Head of caudate nucleus (tissue), 42 donors: Measurements from ENCODE around the gene CDC42.

Experiments used
- DNase-seq, 42 donors: peaks; one replicate each; pipeline versions ENCODE4 v3.0.0 to v3.0.0-alpha.2; 2020 to 2021; ENCODE audit warnings: mixed read lengths in 7 of 42
- intact Hi-C: fragments of 100-400 bp; cut with DNase I; formaldehyde crosslinking; loops from one replicate; pipeline ENCODE4 v1.15.0; 2022

Gene CDC42

DNA sequence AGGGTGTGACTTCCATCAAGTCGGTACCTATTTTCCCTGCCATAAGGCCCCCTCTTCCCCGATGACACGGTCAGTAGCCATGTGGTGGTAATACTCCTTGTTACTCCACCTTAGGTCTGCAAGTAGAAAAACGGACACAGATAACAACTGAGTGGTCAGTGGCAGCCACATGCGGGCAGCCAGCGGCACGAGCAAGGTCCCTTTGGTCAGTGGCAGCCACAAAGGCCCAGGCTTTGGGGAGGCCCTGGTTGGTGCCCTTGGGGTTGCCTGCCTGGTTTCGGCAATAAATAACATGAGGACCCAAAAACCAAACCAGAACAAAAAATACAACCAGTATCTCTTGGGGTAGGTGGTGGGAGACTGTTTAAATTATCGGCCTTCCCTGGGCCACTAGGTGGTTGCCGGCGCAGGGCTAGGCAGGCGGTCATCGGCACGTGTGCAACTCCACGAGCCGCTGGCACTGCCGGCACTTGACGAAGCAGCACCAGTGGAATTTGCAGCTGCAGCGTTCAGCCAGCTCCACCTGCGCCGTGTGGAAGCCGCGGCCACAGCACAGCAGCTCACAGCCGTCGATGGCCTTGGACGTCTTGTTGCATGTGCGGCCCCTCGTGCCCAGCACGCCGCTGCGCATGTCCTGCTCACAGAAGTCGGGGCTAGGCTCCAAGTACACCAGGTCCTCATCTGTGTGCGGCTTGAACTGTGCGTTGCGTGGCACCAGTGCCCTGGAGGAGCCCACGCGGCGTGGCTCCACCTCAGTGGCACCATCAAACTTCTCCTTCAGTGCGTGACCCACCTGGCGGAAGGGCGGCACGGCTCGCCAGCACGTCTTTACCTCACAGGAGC lies 67.3 kb downstream of the CDC42 start:
- intact Hi-C loops: loop anchor here (10.0 kb wide), 1 partner anchor 295 kb away; no protein-coding TSS in a partner anchor
- DNase-seq: peak in 2 of 42 donors; percentile 10 to 27

- DNase-seq: no peak
- intact Hi-C loops: no loop called here
Measured at GRCh38 chr1:22120469-22120790, 67.9 kb downstream of the CDC42 start.

GRCh38 chr1:22121421-22121911 lies 69.0 kb downstream of the CDC42 start:
- peak in 2 of 42 donors; percentile 32 to 46 for DNase-seq
- intact Hi-C loops: no loop called here

GRCh38 chr1:22122273-22123070 lies 70.0 kb downstream of the CDC42 start:
- peak in 39 of 42 donors; percentile 34 to 88 (median 66) for DNase-seq
- intact Hi-C loops: no loop called here

GRCh38 chr1:22123071-22123390 lies 70.5 kb downstream of the CDC42 start:
- DNase-seq: peak in 2 of 42 donors; percentile 18 to 26

DNA sequence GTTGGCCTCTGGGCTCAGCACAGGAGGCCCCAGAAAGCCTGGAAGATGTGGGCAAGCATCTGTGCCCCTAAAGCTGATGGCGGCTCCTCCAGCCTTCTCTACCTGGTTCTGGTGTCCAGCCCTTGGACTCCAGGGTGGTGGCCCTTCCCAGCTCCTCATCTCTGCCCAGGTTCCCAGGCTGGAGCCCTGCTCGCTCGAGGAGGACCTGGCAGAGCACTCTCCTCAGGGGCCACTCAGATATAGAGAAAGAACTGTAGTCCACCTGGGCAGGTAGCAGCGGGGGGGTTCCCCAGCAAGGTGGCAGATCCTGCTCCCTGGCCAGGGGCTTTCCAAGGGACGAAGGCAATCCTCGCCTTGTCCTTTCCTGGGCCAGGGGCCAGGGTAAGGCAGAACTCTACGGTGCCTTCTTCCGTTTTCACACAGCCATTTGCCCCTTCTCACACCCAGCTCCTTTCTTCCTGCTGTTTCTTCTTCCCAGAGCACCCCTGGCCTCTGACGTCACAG lies 71.4 kb downstream of the CDC42 start:
- intact Hi-C loops: no loop called here
- peak in 2 of 42 donors; percentile 10 to 14 for DNase-seq

More at GRCh38 chr1:22123071-22123390, 70.5 kb downstream of the CDC42 start:
- intact Hi-C loops: no loop called here

GRCh38 chr1:22124592-22125229 lies 72.2 kb downstream of the CDC42 start:
- DNase-seq: no peak
- intact Hi-C loops: no loop called here

- intact Hi-C loops: no loop called here
- no peak for DNase-seq
Measured at GRCh38 chr1:22126531-22126930, 74.0 kb downstream of the CDC42 start.

DNA sequence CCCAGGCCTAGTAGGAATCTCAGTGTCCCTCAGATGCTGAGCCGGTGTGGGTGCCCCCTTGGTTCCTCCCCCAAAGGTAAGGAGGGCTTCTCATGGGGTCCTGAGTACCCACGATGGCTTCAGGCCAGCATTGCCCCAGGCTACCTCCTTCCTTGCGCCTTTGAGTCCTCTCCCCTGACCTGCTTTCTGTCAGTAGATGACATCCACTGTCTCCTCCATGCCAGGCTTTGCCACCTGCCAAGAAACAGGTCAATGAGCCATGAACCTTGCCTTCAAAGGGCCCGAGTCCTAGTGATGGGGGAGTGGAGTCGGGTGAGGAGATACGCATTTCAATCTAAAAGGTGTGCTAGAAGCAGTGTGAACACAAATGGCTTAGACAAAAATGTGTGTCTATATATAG lies 74.7 kb downstream of the CDC42 start:
- intact Hi-C loops: no loop called here
- no peak for DNase-seq

GRCh38 chr1:22127731-22128130 lies 75.2 kb downstream of the CDC42 start:
- no peak for DNase-seq
- intact Hi-C loops: no loop called here

DNA sequence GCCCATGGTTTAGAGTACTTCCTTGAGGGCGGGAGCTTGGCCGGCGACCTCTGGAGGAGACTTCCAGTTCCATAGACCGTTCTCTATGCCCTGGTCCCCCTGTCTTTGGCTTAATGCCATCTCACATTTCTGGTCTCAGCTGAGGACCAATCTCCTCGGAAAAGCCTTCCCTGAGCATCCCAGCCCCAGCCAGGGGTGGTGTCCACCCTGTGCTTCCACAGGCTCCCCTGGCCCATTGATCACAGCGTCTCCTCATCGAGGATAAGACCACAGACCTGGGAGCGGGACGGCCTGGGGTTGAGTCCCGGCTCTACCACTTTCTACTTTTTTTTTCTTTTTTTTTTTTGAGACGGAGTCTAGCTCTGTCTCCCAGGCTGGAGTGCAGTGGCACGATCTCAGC lies 75.9 kb downstream of the CDC42 start:
- intact Hi-C loops: no loop called here
- no peak for DNase-seq

DNA sequence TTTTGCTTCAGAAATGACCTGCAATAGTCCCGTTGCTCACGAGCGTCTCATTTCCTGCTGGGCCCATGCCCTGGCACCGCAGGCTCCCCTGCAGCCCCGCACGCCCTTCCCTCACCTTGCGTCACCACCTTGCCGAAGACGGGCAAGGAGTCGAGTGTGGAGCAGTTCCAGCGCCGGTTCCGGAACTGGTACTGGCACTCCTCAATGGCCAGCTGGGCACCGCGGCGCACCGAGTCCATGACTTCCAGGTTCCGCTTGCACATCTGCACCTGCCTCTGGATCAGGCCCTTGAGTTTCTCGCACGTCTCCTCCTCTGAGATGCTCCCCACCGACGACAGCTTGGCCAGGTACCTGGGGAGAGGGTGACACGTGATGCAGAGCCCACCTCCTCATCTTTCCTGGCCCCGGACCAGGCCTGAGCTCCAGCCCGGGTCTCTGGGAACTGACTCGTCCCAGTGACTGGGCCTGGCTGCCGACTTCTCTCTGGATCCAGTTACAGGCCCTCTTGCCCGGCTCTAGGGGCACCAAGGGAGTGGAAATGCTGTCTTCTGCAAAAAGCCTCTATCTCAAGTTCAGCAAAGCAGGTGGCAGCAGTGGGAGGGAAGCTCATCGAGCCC lies 77.1 kb downstream of the CDC42 start:
- DNase-seq: no peak
- intact Hi-C loops: no loop called here

GRCh38 chr1:22131062-22131461 lies 78.6 kb downstream of the CDC42 start:
- intact Hi-C loops: no loop called here
- DNase-seq: peak in 6 of 42 donors; percentile 22 to 72 (median 53)

DNA sequence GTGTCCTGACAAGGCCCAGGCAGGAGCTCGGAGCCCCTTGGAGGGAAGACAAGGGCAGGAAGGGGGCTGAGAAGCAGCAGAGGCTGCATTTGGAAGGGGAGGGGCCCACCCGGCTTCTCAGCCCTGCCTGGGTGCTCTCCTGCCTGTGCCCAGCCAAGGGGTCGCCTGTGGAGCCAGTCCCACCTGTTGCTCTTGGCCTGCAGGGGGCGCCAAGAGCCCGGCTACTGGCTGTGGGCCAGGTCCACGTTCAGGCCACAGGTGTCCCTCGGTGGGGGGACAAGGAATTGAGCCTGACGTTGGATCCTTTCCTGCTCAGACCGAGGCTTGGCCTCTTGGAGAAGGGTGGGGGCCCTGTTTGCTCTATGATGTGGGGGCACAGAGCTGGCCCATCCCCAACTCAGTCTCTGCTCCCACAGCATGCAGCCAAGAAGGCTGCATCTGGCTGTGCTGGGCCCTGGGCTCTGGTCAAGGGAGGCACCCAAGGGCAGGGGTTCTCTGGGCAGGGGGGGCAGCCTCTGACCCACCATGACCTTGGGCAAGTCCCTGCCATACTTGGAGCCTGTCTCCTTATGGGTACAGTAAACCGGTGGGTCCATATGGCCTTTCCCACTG lies 79.5 kb downstream of the CDC42 start:
- intact Hi-C loops: no loop called here
- peak in 7 of 42 donors; percentile 24 to 54 (median 44) for DNase-seq

DNA sequence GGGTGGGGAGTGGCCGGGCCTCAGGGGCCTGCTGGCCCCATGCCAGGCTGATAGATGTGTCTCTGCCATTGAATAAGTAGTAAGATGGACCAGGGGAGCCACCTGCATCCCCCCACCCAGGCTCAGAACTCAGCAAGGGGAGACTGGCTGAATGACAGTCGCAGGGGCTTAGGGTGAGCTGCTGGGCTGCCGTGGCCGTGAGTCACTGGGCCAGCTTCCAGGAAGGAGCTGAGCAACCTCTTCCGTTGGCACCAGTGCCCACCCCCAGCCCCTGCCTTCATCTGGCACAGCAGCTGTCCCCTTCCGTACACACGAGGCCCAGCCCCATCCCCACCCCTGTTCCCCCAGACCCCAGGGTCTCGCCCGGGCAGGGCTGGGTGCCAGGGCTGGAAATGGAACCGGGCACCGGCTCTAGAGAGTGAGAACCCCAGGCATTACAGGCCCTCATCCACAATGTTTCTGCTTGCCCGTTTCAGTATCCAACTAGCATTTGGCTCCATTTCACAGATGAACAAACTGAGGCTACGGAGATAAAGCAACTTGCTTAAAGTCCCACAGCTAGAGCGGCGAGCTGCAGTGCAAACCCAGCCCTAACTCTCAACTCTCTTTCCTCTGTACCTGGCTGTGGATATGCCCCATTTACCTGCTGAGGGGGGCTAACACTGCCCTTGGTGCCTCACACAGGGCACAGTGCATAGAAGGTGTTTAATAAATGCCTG lies 80.2 kb downstream of the CDC42 start:
- no peak for DNase-seq
- intact Hi-C loops: no loop called here

DNA sequence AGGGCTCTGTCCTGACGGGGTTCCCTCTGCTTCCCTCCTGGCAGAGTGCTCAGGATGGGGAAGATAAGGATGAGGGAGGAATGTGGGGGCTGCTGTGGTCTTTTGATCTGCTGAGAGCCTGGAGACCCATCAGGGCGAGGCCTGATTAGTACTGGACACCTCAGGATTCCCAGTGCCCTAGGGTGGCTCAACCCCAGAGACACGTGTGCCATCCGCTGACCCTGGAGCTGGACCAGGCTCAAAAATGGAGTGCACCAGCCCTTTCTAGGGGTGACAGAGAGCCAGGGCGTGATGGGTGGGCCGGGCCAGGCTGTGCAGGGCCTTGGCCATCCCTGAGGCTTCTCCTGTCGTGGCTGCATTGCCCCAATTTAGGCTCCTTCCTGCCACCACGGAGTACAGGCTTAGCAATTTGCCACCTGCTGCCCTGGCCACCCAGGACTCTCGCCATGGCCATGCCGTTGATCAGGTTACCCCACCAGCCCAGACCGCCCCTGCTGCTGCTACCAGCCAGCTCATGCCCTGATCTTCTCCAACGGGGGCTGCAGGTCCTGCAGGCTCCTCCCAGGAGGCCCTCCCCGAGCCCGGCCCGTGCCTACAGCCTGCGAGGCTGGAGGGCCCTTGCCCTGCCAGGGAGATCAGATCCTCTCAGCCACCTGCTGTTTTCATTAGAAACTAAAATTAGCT lies 80.9 kb downstream of the CDC42 start:
- intact Hi-C loops: no loop called here
- no peak for DNase-seq

GRCh38 chr1:22133931-22134324 lies 81.4 kb downstream of the CDC42 start:
- intact Hi-C loops: no loop called here

More at GRCh38 chr1:22133931-22134324, 81.4 kb downstream of the CDC42 start:
- no peak for DNase-seq
